A549 (cell line): ENCODE measurements around the gene CARS1. TPM values are rescaled to one million over a fixed set of nuclear protein-coding genes. Genes with fewer than 3 reads are reported as not detected.

ENCODE experiments used
- ATAC-seq, 2 experiments: fragments of 200-7000 bp in 1 of 2; fragments of >200 bp in 1 of 2; cut with Nextera tagmentation in 1 of 2; cut with Tn5 transposase in 1 of 2; 3 replicates each; pipeline versions ENCODE4 v1.8.0 to v1.9.1; 2018 to 2020; ENCODE audit warnings: mild to moderate bottlenecking in 1 of 2, moderate library complexity in 1 of 2
- CTCF ChIA-PET: fragments of 300-600 bp; sonication (Branson Sonifier 250); formaldehyde crosslinking; extraction: SDS; loops from one replicate; lab custom pipeline; 2021; ENCODE audit warnings: antibody characterized with exemption, inconsistent platforms; lab: Yijun Ruan, JAX
- POLR2A ChIA-PET: fragments of 350-600 bp; formaldehyde crosslinking; extraction: SDS; loops from one replicate; lab custom pipeline; 2021; ENCODE audit warnings: antibody characterized with exemption, inconsistent platforms; lab: Yijun Ruan, JAX
- DNase-seq, 2 experiments: peaks; one replicate each; pipeline versions ENCODE4 v3.0.0 to v3.0.0-alpha.2; 2011 to 2016; ENCODE audit warnings: low read depth in 1 of 2, low spot score in 1 of 2
- FAIRE-seq: peaks from 2 replicates; lab custom pipeline; 2011; peaks lifted over from hg19 to GRCh38; lab: Jason Lieb, UNC
- H3K27ac ChIP-seq, 2 experiments: fragments of >200 bp; sonication (Bioruptor Twin); formaldehyde crosslinking; 3 replicates each; pipeline ENCODE4 v1.5.1; 2016 to 2017
- H3K4me1 ChIP-seq: fragments of >200 bp; sonication (Bioruptor Twin); formaldehyde crosslinking; 3 replicates; pipeline ENCODE4 v1.6.1; 2016
- H3K4me2 ChIP-seq: fragments of >200 bp; sonication (Bioruptor Twin); formaldehyde crosslinking; 3 replicates; pipeline ENCODE4 v1.6.1; 2016
- H3K4me3 ChIP-seq: fragments of >200 bp; sonication (Bioruptor Twin); formaldehyde crosslinking; 3 replicates; pipeline ENCODE4 v1.5.1; 2016
- H3K9me3 ChIP-seq: fragments of >200 bp; sonication (Bioruptor Twin); formaldehyde crosslinking; 3 replicates; pipeline ENCODE4 v1.6.1; 2016
- CHD2 ChIP-seq: fragments of 150-350 bp; IDR thresholded peaks from 2 replicates; pipeline ENCODE4 v1.6.1; 2014; ENCODE audit warnings: low read length; ENCODE audit not compliant: partially characterized antibody
- EHF ChIP-seq: fragments of 250-450 bp; sonication (Bioruptor Pico); IDR thresholded peaks from 2 replicates; pipeline ENCODE4 v1.5.0; 2020; ENCODE audit warnings: mild to moderate bottlenecking
- EHMT2 ChIP-seq: fragments of 200-600 bp; sonication (generic); IDR thresholded peaks from 2 replicates; pipeline ENCODE4 v1.6.1; 2016; ENCODE audit warnings: antibody characterized with exemption, low read depth, mild to moderate bottlenecking, moderate library complexity
- ESRRA ChIP-seq: fragments of 150-350 bp; IDR thresholded peaks from 2 replicates; pipeline ENCODE4 v1.6.1; 2014; ENCODE audit warnings: mild to moderate bottlenecking, low read length, borderline replicate concordance
- FOXS1 ChIP-seq: fragments of 250-450 bp; sonication (Bioruptor Pico); IDR thresholded peaks from 2 replicates; pipeline ENCODE4 v1.5.0; 2020; ENCODE audit warnings: mild to moderate bottlenecking, moderate library complexity
- HOXB5 ChIP-seq: fragments of 250-450 bp; sonication (Bioruptor Pico); IDR thresholded peaks from 2 replicates; pipeline ENCODE4 v1.5.0; 2020; ENCODE audit warnings: mild to moderate bottlenecking, moderate library complexity
- JUN ChIP-seq, 2 experiments: fragments of >200 bp; sonication (Bioruptor Twin); formaldehyde crosslinking; IDR thresholded peaks; 2 replicates in 1 of 2; 3 replicates in 1 of 2; pipeline ENCODE4 v1.6.1; 2016 to 2017
- JUNB ChIP-seq: fragments of >200 bp; sonication (Bioruptor Twin); formaldehyde crosslinking; IDR thresholded peaks from 2 replicates; pipeline ENCODE4 v1.6.1; 2016
- KDM1A ChIP-seq: fragments of 200-600 bp; sonication (generic); IDR thresholded peaks from 2 replicates; pipeline ENCODE4 v1.6.1; 2016; ENCODE audit warnings: low read depth, mild to moderate bottlenecking
- MAX ChIP-seq: IDR thresholded peaks from 2 replicates; pipeline ENCODE4 v1.6.1; 2012
- NR3C1 ChIP-seq: fragments of >200 bp; sonication (Bioruptor Twin); formaldehyde crosslinking; IDR thresholded peaks from 3 replicates; pipeline ENCODE4 v1.6.1; 2017
- RAD21 ChIP-seq, 2 experiments: fragments of >200 bp in 1 of 2; sonication (Bioruptor Twin) in 1 of 2; formaldehyde crosslinking in 1 of 2; IDR thresholded peaks in 1 of 2; conservative IDR thresholded peaks in 1 of 2; 2 replicates in 1 of 2; 3 replicates in 1 of 2; pipeline ENCODE4 v1.6.1; 2012 to 2018; ENCODE audit warnings: inconsistent platforms in 1 of 2
- RARB ChIP-seq: fragments of 250-450 bp; sonication (Bioruptor Pico); IDR thresholded peaks from 2 replicates; pipeline ENCODE4 v1.8.0; 2021; ENCODE audit warnings: mild to moderate bottlenecking, moderate library complexity
- SMC3 ChIP-seq: fragments of >200 bp; sonication (Bioruptor Twin); formaldehyde crosslinking; IDR thresholded peaks from 3 replicates; pipeline ENCODE4 v1.6.1; 2018; ENCODE audit warnings: inconsistent platforms
- SREBF2 ChIP-seq: fragments of 450-650 bp; IDR thresholded peaks from 2 replicates; pipeline ENCODE4 v1.6.1; 2014; ENCODE audit warnings: mild to moderate bottlenecking, moderate library complexity
- ZC3H11A ChIP-seq: fragments of 450-650 bp; IDR thresholded peaks from 2 replicates; pipeline ENCODE4 v1.6.1; 2014; ENCODE audit warnings: antibody characterized with exemption, mild to moderate bottlenecking
- WGBS: methylation state at CpG from one replicate; pipeline ENCODE4 v1.1.6; 2017; ENCODE audit errors: missing lambda C conversion rate; 5-methylcytosine and 5-hydroxymethylcytosine counted together
- polyA plus RNA-seq, 4 experiments: library from polyadenylated mRNA; depleted of rRNA in 3 of 4; stranded (reverse); fragments of >200 nt; fragmentation: RNase III in 1 of 4; extraction: RNeasy Plus Mini Kit Qiagen cat#74134 plus additional on column Dnase treatment in 1 of 4; gene quantifications; 2 replicates in 3 of 4; 3 replicates in 1 of 4; pipeline ENCODE4 v1.2.3, GENCODE V29; 2011 to 2017
- TF ChIP-seq, protein P1 (sequence below): IDR thresholded peaks from 2 replicates; pipeline ENCODE4 v1.6.1; 2012
- TF ChIP-seq, protein P2 (sequence below): fragments of 450-650 bp; IDR thresholded peaks from 2 replicates; pipeline ENCODE4 v1.6.1; 2014; ENCODE audit warnings: antibody characterized with exemption

Gene CARS1
- polyA plus RNA-seq, 2 of the 4 experiments (the other 2 are of a cell fraction) = 52.7 to 130 TPM

- TF ChIP-seq JUN (IDR thresholded peaks at IDR 0.05) (no peak), MAX (no peak)
- TF ChIP-seq, protein P1, sequence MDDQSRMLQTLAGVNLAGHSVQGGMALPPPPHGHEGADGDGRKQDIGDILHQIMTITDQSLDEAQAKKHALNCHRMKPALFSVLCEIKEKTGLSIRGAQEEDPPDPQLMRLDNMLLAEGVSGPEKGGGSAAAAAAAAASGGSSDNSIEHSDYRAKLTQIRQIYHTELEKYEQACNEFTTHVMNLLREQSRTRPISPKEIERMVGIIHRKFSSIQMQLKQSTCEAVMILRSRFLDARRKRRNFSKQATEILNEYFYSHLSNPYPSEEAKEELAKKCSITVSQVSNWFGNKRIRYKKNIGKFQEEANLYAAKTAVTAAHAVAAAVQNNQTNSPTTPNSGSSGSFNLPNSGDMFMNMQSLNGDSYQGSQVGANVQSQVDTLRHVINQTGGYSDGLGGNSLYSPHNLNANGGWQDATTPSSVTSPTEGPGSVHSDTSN = no peak
Measured at GRCh38 chr11:2997406-2997805, 59.8 kb downstream of the CARS1 start (continued).

- no peak for FAIRE-seq
- Histone ChIP-seq H3K4me3 (no peak overlapping the region), H3K4me2 (no peak overlapping the region), H3K9me3 (no peaks in the 10 kb centered on the region), H3K4me1 (peaks cover 6% of the 10 kb centered on the region; the same call in 1 of the 3 replicates), H3K27ac (no peak overlapping the region)
- TF ChIP-seq KDM1A (no peak), ESRRA (no peak), ZC3H11A (no peak), SREBF2 (no peak), CHD2 (no peak), SMC3 (no peak), RARB (CRISPR knock-in tag) (no peak), FOXS1 (CRISPR knock-in tag) (no peak), JUNB (no peak), EHMT2 (no peak), EHF (no peak)
- TF ChIP-seq, protein P2, sequence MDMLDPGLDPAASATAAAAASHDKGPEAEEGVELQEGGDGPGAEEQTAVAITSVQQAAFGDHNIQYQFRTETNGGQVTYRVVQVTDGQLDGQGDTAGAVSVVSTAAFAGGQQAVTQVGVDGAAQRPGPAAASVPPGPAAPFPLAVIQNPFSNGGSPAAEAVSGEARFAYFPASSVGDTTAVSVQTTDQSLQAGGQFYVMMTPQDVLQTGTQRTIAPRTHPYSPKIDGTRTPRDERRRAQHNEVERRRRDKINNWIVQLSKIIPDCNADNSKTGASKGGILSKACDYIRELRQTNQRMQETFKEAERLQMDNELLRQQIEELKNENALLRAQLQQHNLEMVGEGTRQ = no peak
- WGBS = 91% methylated on average over 6 of the region's 6 CpGs
- no peak for ATAC-seq
- no peak for DNase-seq
- ChIA-PET POLR2A (interaction anchor here (0.7 kb wide), 1 partner anchor 463 kb away, joined by 7 read pairs; no protein-coding TSS in a partner anchor), CTCF (interaction anchor here (2.1 to 2.8 kb wide), 3 partner anchors 24 to 95 kb away, joined by 5 to 7 read pairs (median 6); no protein-coding TSS in a partner anchor)
Measured at GRCh38 chr11:2996976-2997375, 60.2 kb downstream of the CARS1 start.

- H3K4me3 ChIP-seq = no peak overlapping the region
- TF ChIP-seq NR3C1 (no peak), HOXB5 (CRISPR knock-in tag) (no peak), EHF (no peak)
- ATAC-seq (no peak), DNase-seq (no peak), FAIRE-seq (no peak)
- H3K27ac ChIP-seq = no peak overlapping the region
- H3K9me3 ChIP-seq = no peaks in the 10 kb centered on the region
- H3K4me1 ChIP-seq = peaks cover 6% of the 10 kb centered on the region; the same call in 1 of the 3 replicates
- WGBS = 88% methylated on average over 14 of the region's 14 CpGs
- POLR2A ChIA-PET = no interaction called here
- CTCF ChIA-PET = interaction anchor here (0.6 to 2.8 kb wide), 5 partner anchors 20 to 96 kb away, joined by 3 to 7 read pairs (median 6); no protein-coding TSS in a partner anchor
- no peak overlapping the region for H3K4me2 ChIP-seq
Measured at GRCh38 chr11:2995893-2996554, 61.2 kb downstream of the CARS1 start.

- CTCF ChIA-PET = interaction anchor here (0.8 to 2.8 kb wide), 5 partner anchors 21 to 96 kb away, joined by 3 to 7 read pairs (median 5); no protein-coding TSS in a partner anchor
- Histone ChIP-seq H3K4me2 (no peak overlapping the region), H3K27ac (no peak overlapping the region), H3K4me1 (peaks cover 8% of the 10 kb centered on the region; the same call in 2 of the 3 replicates), H3K9me3 (no peaks in the 10 kb centered on the region), H3K4me3 (no peak overlapping the region)
- ATAC-seq (no peak), FAIRE-seq (no peak), DNase-seq (no peak)
- POLR2A ChIA-PET = no interaction called here
- TF ChIP-seq, protein P1 = no peak
- TF ChIP-seq RAD21 (conservative IDR thresholded peaks at IDR 0.05 in 1 of 2, IDR thresholded peaks at IDR 0.05 in 1 of 2) = no peak
- TF ChIP-seq ZC3H11A = no peak
- 84% methylated on average over 11 of the region's 13 CpGs for WGBS
Measured at GRCh38 chr11:2995031-2995561, 62.1 kb downstream of the CARS1 start.
